ENCODE data around the gene TMC7.
"Not testable (repeated sequence)": the region's sequence is repeated elsewhere in the genome, so short reads cannot be mapped to it uniquely, and the experiment has no call there.

GRCh38 chr16:18991731-18992130 lies 8.0 kb downstream of the TMC7 start:
- TF ChIP-seq AFF4 (CRISPR knock-in tag; IDR thresholded peaks at IDR 0.05); FOXK1 (CRISPR knock-in tag; IDR thresholded peaks at IDR 0.05; ENCODE audit: borderline replicate concordance, low read depth); HNRNPUL1 (IDR thresholded peaks at IDR 0.05; ENCODE audit: low read depth, low read length); GMEB2 (CRISPR knock-in tag; IDR thresholded peaks at IDR 0.05; ENCODE audit: low read depth); MAFF (IDR thresholded peaks at IDR 0.05; ENCODE audit: low read depth, low read length): not testable (repeated sequence)
